ENCODE measurements around the gene SIRPB2.

DNA sequence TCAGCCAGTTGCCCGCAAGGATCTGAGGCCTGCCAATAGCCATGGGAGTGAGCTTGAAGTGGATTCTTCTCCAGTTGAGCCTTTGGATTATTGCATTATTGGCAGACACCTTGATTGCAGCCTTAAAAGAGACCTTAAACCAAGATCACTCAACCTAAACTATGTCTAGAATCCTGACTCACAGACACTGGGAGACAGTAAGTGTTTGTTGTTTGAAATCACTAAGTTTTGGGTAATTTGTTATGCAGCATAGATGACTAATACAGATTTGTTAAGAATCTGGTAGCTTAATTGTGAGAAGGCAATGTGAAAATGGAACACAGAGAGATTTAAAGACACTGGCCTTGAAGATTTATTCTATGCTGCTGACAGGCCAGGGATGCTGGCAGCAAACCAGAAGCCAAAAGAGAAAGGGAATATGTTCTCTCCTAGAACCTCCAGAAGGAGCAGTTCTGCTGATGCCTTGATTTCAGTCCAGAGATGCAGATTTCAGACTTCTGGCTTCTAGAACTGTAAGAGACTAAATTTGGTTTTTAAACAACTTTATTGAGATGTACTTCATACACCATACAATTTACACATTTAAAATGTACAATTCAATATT, 48.7 kb upstream of the SIRPB2 start:
- TF ChIP-seq POLR2AphosphoS2 (conservative IDR thresholded peaks at IDR 0.05; ENCODE audit: low read length) (no peak), ESRRA (IDR thresholded peaks at IDR 0.05; ENCODE audit: borderline replicate concordance, low read length) (no peak), POLR2A (IDR thresholded peaks at IDR 0.05; ENCODE audit: low read length) (no peak)
- TF ChIP-seq, protein P1, sequence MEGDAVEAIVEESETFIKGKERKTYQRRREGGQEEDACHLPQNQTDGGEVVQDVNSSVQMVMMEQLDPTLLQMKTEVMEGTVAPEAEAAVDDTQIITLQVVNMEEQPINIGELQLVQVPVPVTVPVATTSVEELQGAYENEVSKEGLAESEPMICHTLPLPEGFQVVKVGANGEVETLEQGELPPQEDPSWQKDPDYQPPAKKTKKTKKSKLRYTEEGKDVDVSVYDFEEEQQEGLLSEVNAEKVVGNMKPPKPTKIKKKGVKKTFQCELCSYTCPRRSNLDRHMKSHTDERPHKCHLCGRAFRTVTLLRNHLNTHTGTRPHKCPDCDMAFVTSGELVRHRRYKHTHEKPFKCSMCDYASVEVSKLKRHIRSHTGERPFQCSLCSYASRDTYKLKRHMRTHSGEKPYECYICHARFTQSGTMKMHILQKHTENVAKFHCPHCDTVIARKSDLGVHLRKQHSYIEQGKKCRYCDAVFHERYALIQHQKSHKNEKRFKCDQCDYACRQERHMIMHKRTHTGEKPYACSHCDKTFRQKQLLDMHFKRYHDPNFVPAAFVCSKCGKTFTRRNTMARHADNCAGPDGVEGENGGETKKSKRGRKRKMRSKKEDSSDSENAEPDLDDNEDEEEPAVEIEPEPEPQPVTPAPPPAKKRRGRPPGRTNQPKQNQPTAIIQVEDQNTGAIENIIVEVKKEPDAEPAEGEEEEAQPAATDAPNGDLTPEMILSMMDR (IDR thresholded peaks at IDR 0.05) = no peak
- TF ChIP-seq, protein P2, sequence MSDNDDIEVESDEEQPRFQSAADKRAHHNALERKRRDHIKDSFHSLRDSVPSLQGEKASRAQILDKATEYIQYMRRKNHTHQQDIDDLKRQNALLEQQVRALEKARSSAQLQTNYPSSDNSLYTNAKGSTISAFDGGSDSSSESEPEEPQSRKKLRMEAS (IDR thresholded peaks at IDR 0.05) = no peak

All from A549 (cell line).